Measurements from ENCODE around the gene C2CD5. TPM values are rescaled to one million over a fixed set of nuclear protein-coding genes. Genes with fewer than 3 reads are reported as not detected.

C2CD5 gene
- total RNA-seq, 4 donors from 2014 or later: 47.9 to 123 (median 63.6) TPM

DNA sequence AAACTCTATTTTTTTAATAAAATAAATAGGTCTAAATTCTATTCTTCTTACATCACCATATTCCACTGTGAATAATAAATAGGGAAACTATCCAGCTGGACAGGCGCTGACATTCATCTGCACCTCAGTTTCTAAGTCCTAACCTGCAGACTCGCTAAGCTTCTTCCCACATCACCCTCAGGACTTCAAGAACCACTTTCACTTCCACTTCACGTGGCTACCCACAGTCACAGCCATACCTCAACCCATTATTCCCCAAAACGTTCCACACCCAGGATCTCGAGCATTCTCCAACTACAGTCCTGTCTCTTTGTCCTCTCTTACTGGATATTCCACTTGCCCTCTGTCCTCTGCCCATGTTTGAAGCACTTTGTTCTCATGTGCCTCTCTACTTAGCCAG is 71.1 kb downstream of the C2CD5 start:
- DNase-seq: no peak
- Histone ChIP-seq H3K9me3 (no peaks in the 10 kb centered on the region), H3K27ac (no peak overlapping the region), H3K4me1 (no peaks in the 10 kb centered on the region), H3K36me3 (peaks cover 0 to 49% (median 14%) of the 10 kb centered on the region in 4 donors), H3K4me3 (no peak overlapping the region), H3K27me3 (no peaks in the 10 kb centered on the region)
- intact Hi-C loops (cut with DNase I; ENCODE audit: low total_unique reads) (no loop called here), in situ Hi-C loops (cut with MboI; ENCODE audit: low pct_ligation_motif_present in 1 of 4, low pct_unique_long_range_greater_than_20kb in 1 of 4, low sequenced_read_pairs in 3 of 4) (loop anchor here in 2 of 4 donors (25.0 kb wide), 2 partner anchors 386 to 761 kb away; no protein-coding TSS in a partner anchor)
- WGBS, 2 donors (ENCODE audit: low coverage in 1 of 2): 65 to 70% methylated on average over 4 to 5 of the region's 5 CpGs
- no peak for TF ChIP-seq POLR2A (IDR thresholded peaks at IDR 0.05)

DNA sequence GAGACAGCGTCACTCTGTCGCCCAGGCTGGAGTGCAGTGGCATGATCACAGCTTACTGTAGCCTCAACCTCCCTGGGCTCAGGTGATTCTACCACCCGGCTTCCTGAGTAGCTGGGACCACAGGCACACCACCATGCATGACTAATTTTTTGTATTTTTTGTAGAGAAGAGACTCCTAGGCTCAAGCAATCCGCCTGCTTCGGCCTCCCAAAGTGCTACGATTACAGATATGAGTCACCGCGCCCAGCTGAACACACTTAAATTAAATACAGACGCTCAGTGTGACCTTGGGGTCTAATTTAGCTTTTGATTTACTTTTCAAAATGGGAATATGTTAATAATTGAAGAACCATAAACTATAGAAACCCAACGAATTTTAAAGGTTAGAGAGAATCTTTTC is 77.2 kb downstream of the C2CD5 start:
- Histone ChIP-seq H3K27me3 (no peaks in the 10 kb centered on the region), H3K4me3 (no peak overlapping the region), H3K4me1 (no peaks in the 10 kb centered on the region), H3K9me3 (no peaks in the 10 kb centered on the region), H3K36me3 (peaks cover 0 to 48% (median 16%) of the 10 kb centered on the region in 4 donors), H3K27ac (no peak overlapping the region)
- no peak for TF ChIP-seq EP300 (IDR thresholded peaks at IDR 0.05; ENCODE audit: low read depth)
- TF ChIP-seq, protein P1, sequence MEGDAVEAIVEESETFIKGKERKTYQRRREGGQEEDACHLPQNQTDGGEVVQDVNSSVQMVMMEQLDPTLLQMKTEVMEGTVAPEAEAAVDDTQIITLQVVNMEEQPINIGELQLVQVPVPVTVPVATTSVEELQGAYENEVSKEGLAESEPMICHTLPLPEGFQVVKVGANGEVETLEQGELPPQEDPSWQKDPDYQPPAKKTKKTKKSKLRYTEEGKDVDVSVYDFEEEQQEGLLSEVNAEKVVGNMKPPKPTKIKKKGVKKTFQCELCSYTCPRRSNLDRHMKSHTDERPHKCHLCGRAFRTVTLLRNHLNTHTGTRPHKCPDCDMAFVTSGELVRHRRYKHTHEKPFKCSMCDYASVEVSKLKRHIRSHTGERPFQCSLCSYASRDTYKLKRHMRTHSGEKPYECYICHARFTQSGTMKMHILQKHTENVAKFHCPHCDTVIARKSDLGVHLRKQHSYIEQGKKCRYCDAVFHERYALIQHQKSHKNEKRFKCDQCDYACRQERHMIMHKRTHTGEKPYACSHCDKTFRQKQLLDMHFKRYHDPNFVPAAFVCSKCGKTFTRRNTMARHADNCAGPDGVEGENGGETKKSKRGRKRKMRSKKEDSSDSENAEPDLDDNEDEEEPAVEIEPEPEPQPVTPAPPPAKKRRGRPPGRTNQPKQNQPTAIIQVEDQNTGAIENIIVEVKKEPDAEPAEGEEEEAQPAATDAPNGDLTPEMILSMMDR (IDR thresholded peaks at IDR 0.05): no peak
- no peak for TF ChIP-seq POLR2AphosphoS5 (IDR thresholded peaks at IDR 0.05)
- no peak for TF ChIP-seq POLR2A (IDR thresholded peaks at IDR 0.05)
- in situ Hi-C loops (cut with MboI; ENCODE audit: low pct_ligation_motif_present in 1 of 4, low pct_unique_long_range_greater_than_20kb in 1 of 4, low sequenced_read_pairs in 3 of 4) (loop anchor here in 2 of 4 donors (25.0 kb wide), 2 partner anchors 380 to 755 kb away; no protein-coding TSS in a partner anchor), intact Hi-C loops (cut with DNase I; ENCODE audit: low total_unique reads) (no loop called here)
- 86 to 95% methylated on average over 10 of the region's 10 CpGs for WGBS, 2 donors (ENCODE audit: low coverage in 1 of 2)
- DNase-seq: no peak

GRCh38 chr12:22463306-22463705 is 81.0 kb downstream of the C2CD5 start:
- Histone ChIP-seq H3K27me3 (no peaks in the 10 kb centered on the region), H3K27ac (no peak overlapping the region), H3K36me3 (peaks cover 0 to 17% (median 4%) of the 10 kb centered on the region in 4 donors), H3K4me1 (no peaks in the 10 kb centered on the region), H3K4me3 (no peak overlapping the region), H3K9me3 (no peaks in the 10 kb centered on the region)
- no peak for DNase-seq
- in situ Hi-C loops (cut with MboI; ENCODE audit: low pct_ligation_motif_present in 1 of 4, low pct_unique_long_range_greater_than_20kb in 1 of 4, low sequenced_read_pairs in 3 of 4): loop anchor here in 2 of 4 donors (25.0 kb wide), 2 partner anchors 376 to 751 kb away; no protein-coding TSS in a partner anchor
- 83 to 96% methylated on average over 2 of the region's 2 CpGs for WGBS, 2 donors (ENCODE audit: low coverage in 1 of 2)
- intact Hi-C loops (cut with DNase I; ENCODE audit: low total_unique reads): no loop called here
- TF ChIP-seq POLR2A (IDR thresholded peaks at IDR 0.05) (no peak), POLR2AphosphoS5 (IDR thresholded peaks at IDR 0.05) (no peak), EP300 (IDR thresholded peaks at IDR 0.05; ENCODE audit: low read depth) (no peak)
- TF ChIP-seq, protein P1 (IDR thresholded peaks at IDR 0.05): no peak

GRCh38 chr12:22461786-22462185 is 82.6 kb downstream of the C2CD5 start:
- Histone ChIP-seq H3K36me3 (peaks cover 0 to 7% (median 0%) of the 10 kb centered on the region in 4 donors), H3K27ac (no peak overlapping the region), H3K4me1 (no peaks in the 10 kb centered on the region), H3K27me3 (no peaks in the 10 kb centered on the region), H3K9me3 (no peaks in the 10 kb centered on the region), H3K4me3 (no peak overlapping the region)
- intact Hi-C loops (cut with DNase I; ENCODE audit: low total_unique reads) (no loop called here), in situ Hi-C loops (cut with MboI; ENCODE audit: low pct_ligation_motif_present in 1 of 4, low pct_unique_long_range_greater_than_20kb in 1 of 4, low sequenced_read_pairs in 3 of 4) (loop anchor here in 2 of 4 donors (25.0 kb wide), 2 partner anchors 374 to 749 kb away; no protein-coding TSS in a partner anchor)
- TF ChIP-seq POLR2A (IDR thresholded peaks at IDR 0.05): no peak
- TF ChIP-seq POLR2AphosphoS5 (IDR thresholded peaks at IDR 0.05): no peak
- TF ChIP-seq, protein P1 (IDR thresholded peaks at IDR 0.05): no peak
- no peak for TF ChIP-seq EP300 (IDR thresholded peaks at IDR 0.05; ENCODE audit: low read depth)
- WGBS, 2 donors (ENCODE audit: low coverage in 1 of 2): 86 to 100% methylated on average over 1 of the region's 1 CpG
- no peak for DNase-seq

All from transverse colon (tissue), 4 donors.